T-cell (primary cell): ENCODE results near the gene SLCO3A1. TPM values are rescaled to one million over a fixed set of nuclear protein-coding genes. Genes with fewer than 3 reads are reported as not detected.

Experiments used
- ATAC-seq, 4 experiments: fragments of 200-7000 bp in 3 of 4; fragments of 150-1000 bp in 1 of 4; cut with Tn5 transposase; replicated peaks in 1 of 4; 1 replicate in 3 of 4; 2 replicates in 1 of 4; pipeline ENCODE4 v1.10.0; 2021; ENCODE audit warnings: moderate library complexity in 3 of 4, mild to moderate bottlenecking in 2 of 4, moderate number of reproducible peaks in 1 of 4
- CTCF ChIA-PET, 2 donors: fragments of 300-600 bp; sonication (Branson Sonifier 250); formaldehyde crosslinking; loops; one replicate each; lab custom pipeline; 2022; ENCODE audit warnings: antibody characterized with exemption in 2 of 2; lab: Charles Lee
- POLR2A ChIA-PET, 2 donors: fragments of 300-600 bp; sonication (Branson Sonifier 250); formaldehyde crosslinking; loops; one replicate each; lab custom pipeline; 2022; ENCODE audit warnings: antibody characterized with exemption in 2 of 2; lab: Charles Lee
- DNase-seq, 35 experiments: peaks; one replicate each; pipeline versions ENCODE4 v3.0.0 to v3.0.0-alpha.2; 2013 to 2023
- H3K27ac ChIP-seq: one replicate; pipeline ENCODE4 v1.5.1; 2013; ENCODE audit warnings: low read length
- H3K27me3 ChIP-seq, 2 experiments: replicated peaks in 1 of 2; 1 replicate in 1 of 2; 2 replicates in 1 of 2; pipeline versions ENCODE4 v1.6.1 to v1.7.0; 2013; ENCODE audit warnings: low read length in 1 of 2, mixed read lengths in 1 of 2; ENCODE audit not compliant: control insufficient read depth in 2 of 2, insufficient read depth in 2 of 2; ENCODE audit errors: extremely low read depth in 1 of 2
- H3K36me3 ChIP-seq, 2 donors: 1 replicate in 1 of 2; 2 replicates in 1 of 2; pipeline versions ENCODE4 v1.6.1 to v1.7.0; 2013; ENCODE audit warnings: low read length in 1 of 2; ENCODE audit not compliant: control insufficient read depth in 2 of 2, insufficient read depth in 1 of 2; ENCODE audit errors: extremely low read depth in 1 of 2
- H3K4me1 ChIP-seq, 2 experiments: 1 replicate in 1 of 2; 2 replicates in 1 of 2; pipeline versions ENCODE4 v1.6.1 to v1.7.0; 2013; ENCODE audit warnings: low read length in 2 of 2, mixed read lengths in 1 of 2; ENCODE audit not compliant: insufficient read depth in 2 of 2, control insufficient read depth in 1 of 2; ENCODE audit errors: extremely low read depth in 1 of 2
- H3K4me3 ChIP-seq, 2 donors: 1 replicate in 1 of 2; 2 replicates in 1 of 2; pipeline versions ENCODE4 v1.5.1 to v1.7.0; 2013; ENCODE audit warnings: mild to moderate bottlenecking in 2 of 2, low read length in 1 of 2, moderate library complexity in 1 of 2; ENCODE audit not compliant: control insufficient read depth in 1 of 2; ENCODE audit errors: extremely low read depth in 1 of 2
- H3K9me3 ChIP-seq: 2 replicates; pipeline ENCODE4 v1.7.0; 2013
- H3K27ac Mint-ChIP-seq, 2 donors: one replicate each; pipeline ENCODE4 v1.8.0; 2020 to 2021; ENCODE audit warnings: mild to moderate bottlenecking in 2 of 2, mixed read lengths in 2 of 2
- H3K27me3 Mint-ChIP-seq, 2 donors: one replicate each; pipeline ENCODE4 v1.8.0; 2021 to 2022; ENCODE audit warnings: mixed read lengths in 2 of 2
- H3K36me3 Mint-ChIP-seq: one replicate; pipeline ENCODE4 v1.8.0; 2021; ENCODE audit warnings: mixed read lengths
- H3K4me1 Mint-ChIP-seq, 3 donors: one replicate each; pipeline ENCODE4 v1.8.0; 2020 to 2022; ENCODE audit warnings: mixed read lengths in 3 of 3, mild to moderate bottlenecking in 1 of 3
- H3K4me3 Mint-ChIP-seq, 3 donors: one replicate each; pipeline ENCODE4 v1.8.0; 2020 to 2022; ENCODE audit warnings: mild to moderate bottlenecking in 3 of 3, mixed read lengths in 3 of 3, moderate library complexity in 3 of 3
- H3K9me3 Mint-ChIP-seq, 3 donors: one replicate each; pipeline ENCODE4 v1.8.0; 2020 to 2022; ENCODE audit warnings: mixed read lengths in 3 of 3
- WGBS: methylation state at CpG from one replicate; pipeline ENCODE4 v1.1.5; 2013; ENCODE audit warnings: missing lambda C conversion rate; ENCODE audit not compliant: insufficient coverage; 5-methylcytosine and 5-hydroxymethylcytosine counted together
- total RNA-seq, 35 experiments: library from RNA in 6 of 35; stranded (reverse) in 6 of 35; fragments of 120-200 nt in 1 of 35; gene quantifications; one replicate each; pipeline versions ENCODE4 v1.2.1 to v1.2.4 and lab custom pipeline; 2013 to 2026

Gene SLCO3A1
- total RNA-seq, 5 donors from 2014 or later (not counting 1 experiment from before 2014, with no cell fraction given), result 26.2 to 52.2 (median 38.7) TPM

DNA sequence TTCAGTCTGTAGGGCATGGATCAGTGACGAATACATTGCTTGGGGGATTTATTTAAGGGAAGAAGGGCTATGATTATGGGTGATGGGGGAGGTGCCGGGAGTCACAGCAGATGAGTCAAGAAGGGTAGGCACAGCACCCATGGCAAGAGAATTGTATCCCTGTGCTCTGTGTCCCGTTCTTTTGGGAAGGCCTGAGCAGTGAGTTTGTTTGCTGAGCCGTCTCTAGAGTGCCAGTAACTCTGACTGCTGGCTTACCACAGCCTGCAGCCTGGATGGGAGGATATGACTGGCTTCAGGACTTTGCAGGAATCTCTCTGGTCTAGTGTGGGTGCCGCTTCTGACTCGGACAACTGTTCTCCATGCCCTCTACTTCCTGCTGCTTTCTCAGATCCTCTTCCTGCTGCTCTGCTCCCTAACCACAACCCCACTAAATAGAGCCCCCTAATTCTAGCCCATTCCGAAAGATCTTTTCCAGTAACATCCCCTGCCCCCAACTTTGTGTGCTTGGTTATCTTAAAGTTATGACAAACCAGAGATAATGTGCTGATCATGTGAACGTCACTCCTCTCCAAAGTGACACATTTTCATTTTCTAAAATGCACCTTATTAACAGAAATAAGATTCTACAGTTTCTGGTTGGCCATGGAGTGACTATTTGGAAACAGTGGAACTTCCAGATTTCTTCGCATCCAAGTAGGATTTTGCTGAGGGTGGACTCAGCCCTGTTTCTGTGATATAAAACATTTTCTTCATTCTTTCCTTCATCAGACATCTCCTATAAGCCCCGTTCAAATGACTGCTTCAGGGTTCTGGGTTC, 239.0 kb downstream of the SLCO3A1 start:
- Histone ChIP-seq H3K4me3 (no peak overlapping the region), H3K36me3 (peaks cover 0 to 3% of the 10 kb centered on the region in 2 donors), H3K9me3 (no peaks in the 10 kb centered on the region), H3K27ac (no peak overlapping the region), H3K4me1 (peaks cover 7 to 24% of the 10 kb centered on the region in 2 experiments), H3K27me3 (no peaks in the 10 kb centered on the region)
- POLR2A ChIA-PET, result no interaction called here
- peak overlapping the region in 1 of 2 donors; percentile 13 for H3K27ac Mint-ChIP-seq
- no peaks in the 10 kb centered on the region for H3K27me3 Mint-ChIP-seq
- DNase-seq, result no peak
- H3K9me3 Mint-ChIP-seq, result no peaks in the 10 kb centered on the region
- 82% methylated on average over 3 of the region's 10 CpGs for WGBS
- no peak overlapping the region for H3K4me3 Mint-ChIP-seq
- peaks cover 14% of the 10 kb centered on the region for H3K36me3 Mint-ChIP-seq
- H3K4me1 Mint-ChIP-seq, result peaks cover 37 to 55% (median 47%) of the 10 kb centered on the region in 3 donors
- ATAC-seq, result no peak
- CTCF ChIA-PET, result no interaction called here

DNA sequence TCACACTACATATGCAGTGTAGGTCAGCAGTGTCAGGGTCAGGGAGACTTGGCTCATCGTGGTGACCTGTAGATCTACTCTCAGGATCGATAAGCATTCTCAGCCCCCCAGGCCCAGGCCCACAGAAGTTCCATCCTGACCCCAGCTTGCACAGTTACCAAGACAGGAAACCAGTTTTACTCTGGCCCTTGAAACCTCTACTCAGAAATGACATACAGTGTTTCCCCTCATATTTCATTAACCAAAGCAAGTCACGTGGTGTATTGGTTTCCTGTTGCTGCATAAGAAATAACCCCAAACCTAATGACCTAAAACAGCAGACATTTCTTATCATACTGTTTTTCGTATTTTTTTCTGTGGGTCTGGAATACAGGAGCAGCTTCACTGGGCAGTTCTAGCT, 242.2 kb downstream of the SLCO3A1 start:
- Histone ChIP-seq H3K4me1 (peaks cover 7 to 28% of the 10 kb centered on the region in 2 experiments), H3K27ac (peak overlapping the region; percentile 78), H3K27me3 (no peaks in the 10 kb centered on the region), H3K36me3 (peaks cover 0 to 3% of the 10 kb centered on the region in 2 donors), H3K9me3 (no peaks in the 10 kb centered on the region), H3K4me3 (no peak overlapping the region)
- POLR2A ChIA-PET, result no interaction called here
- peaks cover 58 to 66% (median 58%) of the 10 kb centered on the region in 3 donors for H3K4me1 Mint-ChIP-seq
- H3K36me3 Mint-ChIP-seq, result peaks cover 27% of the 10 kb centered on the region
- H3K27ac Mint-ChIP-seq, result peak overlapping the region; percentile 78 to 89
- ATAC-seq (peak; percentile 59 to 79 (median 76)), DNase-seq (peak in 6 of 35 experiments; percentile 3 to 66 (median 11))
- H3K4me3 Mint-ChIP-seq, result peak overlapping the region in 2 of 3 donors; percentile 37 to 38
- no peaks in the 10 kb centered on the region for H3K27me3 Mint-ChIP-seq
- WGBS, result 13% methylated on average over 1 of the region's 4 CpGs
- H3K9me3 Mint-ChIP-seq, result no peaks in the 10 kb centered on the region
- CTCF ChIA-PET, result no interaction called here

GRCh38 chr15:92097474-92098178, 244.1 kb downstream of the SLCO3A1 start:
- DNase-seq (peak in 24 of 35 experiments; percentile 12 to 65 (median 24)), ATAC-seq (peak in 3 of 4 experiments; percentile 47 to 60 (median 50))
- H3K27me3 ChIP-seq, result no peaks in the 10 kb centered on the region
- H3K4me3 ChIP-seq, result no peak overlapping the region
- Mint-ChIP-seq H3K4me3 (peak overlapping the region in 1 of 3 donors; percentile 38), H3K36me3 (peaks cover 34% of the 10 kb centered on the region), H3K27ac (peak overlapping the region in 1 of 2 donors; percentile 18), H3K27me3 (no peaks in the 10 kb centered on the region), H3K9me3 (no peaks in the 10 kb centered on the region), H3K4me1 (peaks cover 63 to 73% (median 68%) of the 10 kb centered on the region in 3 donors)
- H3K4me1 ChIP-seq, result peaks cover 10 to 36% of the 10 kb centered on the region in 2 experiments
- no peaks in the 10 kb centered on the region for H3K9me3 ChIP-seq
- POLR2A ChIA-PET, result no interaction called here
- H3K36me3 ChIP-seq, result peaks cover 0 to 3% of the 10 kb centered on the region in 2 donors
- no peak overlapping the region for H3K27ac ChIP-seq
- 47% methylated on average over 15 of the region's 17 CpGs for WGBS
- CTCF ChIA-PET, result interaction anchor here in 1 of 2 donors (0.6 to 0.7 kb wide), 3 partner anchors 120 to 920 kb away, joined by 3 to 4 read pairs (median 3); no protein-coding TSS in a partner anchor

DNA sequence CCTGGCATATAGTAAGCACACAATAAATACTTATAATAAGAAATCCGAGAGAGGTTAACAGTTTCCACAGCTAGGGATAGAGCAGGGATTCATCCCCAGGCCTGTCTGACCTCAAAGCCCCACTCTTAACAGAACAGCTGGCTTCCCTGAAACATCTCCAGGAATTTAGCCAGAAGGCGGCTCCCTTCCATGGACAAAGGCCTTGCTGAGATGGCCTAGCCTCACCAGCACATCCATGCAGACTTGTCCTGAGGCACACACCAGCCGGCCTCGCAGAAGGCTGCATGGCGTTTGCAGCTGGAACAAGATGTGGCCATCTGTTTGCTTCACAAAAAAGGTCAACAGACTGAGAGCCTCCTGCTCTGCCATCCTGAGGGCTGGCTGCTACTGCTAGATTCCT, 245.4 kb downstream of the SLCO3A1 start:
- Histone ChIP-seq H3K27me3 (no peaks in the 10 kb centered on the region), H3K36me3 (peaks cover 0 to 3% of the 10 kb centered on the region in 2 donors), H3K4me1 (peaks cover 10 to 36% of the 10 kb centered on the region in 2 experiments), H3K9me3 (no peaks in the 10 kb centered on the region), H3K4me3 (no peak overlapping the region), H3K27ac (no peak overlapping the region)
- CTCF ChIA-PET, result no interaction called here
- POLR2A ChIA-PET, result no interaction called here
- 96% methylated on average over 5 of the region's 5 CpGs for WGBS
- Mint-ChIP-seq H3K27ac (no peak overlapping the region), H3K4me1 (peaks cover 59 to 62% (median 62%) of the 10 kb centered on the region in 3 donors), H3K36me3 (peaks cover 39% of the 10 kb centered on the region), H3K9me3 (no peaks in the 10 kb centered on the region), H3K4me3 (no peak overlapping the region), H3K27me3 (no peaks in the 10 kb centered on the region)
- no peak for ATAC-seq
- no peak for DNase-seq

GRCh38 chr15:92100301-92100700, 246.8 kb downstream of the SLCO3A1 start:
- POLR2A ChIA-PET, result no interaction called here
- no peaks in the 10 kb centered on the region for H3K27me3 ChIP-seq
- H3K9me3 ChIP-seq, result no peaks in the 10 kb centered on the region
- H3K36me3 Mint-ChIP-seq, result peaks cover 45% of the 10 kb centered on the region
- H3K9me3 Mint-ChIP-seq, result no peaks in the 10 kb centered on the region
- no peaks in the 10 kb centered on the region for H3K27me3 Mint-ChIP-seq
- WGBS, result no CpG with 5 or more reads among the region's 2 CpGs
- ATAC-seq (no peak), DNase-seq (no peak)
- no peak overlapping the region for H3K4me3 Mint-ChIP-seq
- H3K36me3 ChIP-seq, result peaks cover 2 to 3% of the 10 kb centered on the region in 2 donors
- H3K27ac ChIP-seq, result no peak overlapping the region
- peaks cover 8 to 30% of the 10 kb centered on the region in 2 experiments for H3K4me1 ChIP-seq
- CTCF ChIA-PET, result no interaction called here
- no peak overlapping the region for H3K4me3 ChIP-seq
- no peak overlapping the region for H3K27ac Mint-ChIP-seq
- H3K4me1 Mint-ChIP-seq, result peaks cover 46 to 54% (median 53%) of the 10 kb centered on the region in 3 donors

DNA sequence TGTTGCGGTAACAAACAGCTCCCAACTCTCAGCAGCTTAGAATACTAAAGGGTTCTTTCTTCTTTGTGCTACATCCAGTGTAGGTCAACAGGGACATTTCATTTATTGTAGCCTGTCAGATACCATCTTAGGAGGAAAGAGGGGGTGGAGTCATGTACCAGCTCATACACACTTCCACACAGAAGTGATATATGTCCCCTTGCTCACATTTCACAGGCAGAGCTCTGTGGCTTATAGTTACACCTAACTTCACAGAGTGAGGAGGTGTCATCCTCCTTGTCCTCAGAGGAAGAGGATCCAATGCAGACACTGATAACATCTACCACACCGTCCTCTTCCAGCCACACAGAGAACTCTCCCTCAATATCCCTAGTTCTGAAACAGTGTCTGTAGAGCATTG, 247.2 kb downstream of the SLCO3A1 start:
- Mint-ChIP-seq H3K27me3 (no peaks in the 10 kb centered on the region), H3K36me3 (peaks cover 50% of the 10 kb centered on the region), H3K4me1 (peaks cover 41 to 49% (median 48%) of the 10 kb centered on the region in 3 donors), H3K4me3 (no peak overlapping the region), H3K9me3 (no peaks in the 10 kb centered on the region), H3K27ac (no peak overlapping the region)
- no peak overlapping the region for H3K4me3 ChIP-seq
- H3K9me3 ChIP-seq, result no peaks in the 10 kb centered on the region
- no peak overlapping the region for H3K27ac ChIP-seq
- ChIA-PET POLR2A (no interaction called here), CTCF (no interaction called here)
- H3K4me1 ChIP-seq, result peaks cover 4 to 26% of the 10 kb centered on the region in 2 experiments
- no CpG with 5 or more reads among the region's 2 CpGs for WGBS
- H3K27me3 ChIP-seq, result no peaks in the 10 kb centered on the region
- peaks cover 3 to 5% of the 10 kb centered on the region in 2 donors for H3K36me3 ChIP-seq
- ATAC-seq, result no peak
- no peak for DNase-seq
